GM12874 (cell line): Measurements from ENCODE around the gene PCDH15.

ENCODE experiments used
- CTCF ChIP-seq: IDR thresholded peaks from 2 replicates; pipeline ENCODE4 v1.5.1; 2011; ENCODE audit warnings: low read depth, mild to moderate bottlenecking, control low read depth, low read length, moderate library complexity; ENCODE audit not compliant: insufficient read depth

The PCDH15 gene

DNA sequence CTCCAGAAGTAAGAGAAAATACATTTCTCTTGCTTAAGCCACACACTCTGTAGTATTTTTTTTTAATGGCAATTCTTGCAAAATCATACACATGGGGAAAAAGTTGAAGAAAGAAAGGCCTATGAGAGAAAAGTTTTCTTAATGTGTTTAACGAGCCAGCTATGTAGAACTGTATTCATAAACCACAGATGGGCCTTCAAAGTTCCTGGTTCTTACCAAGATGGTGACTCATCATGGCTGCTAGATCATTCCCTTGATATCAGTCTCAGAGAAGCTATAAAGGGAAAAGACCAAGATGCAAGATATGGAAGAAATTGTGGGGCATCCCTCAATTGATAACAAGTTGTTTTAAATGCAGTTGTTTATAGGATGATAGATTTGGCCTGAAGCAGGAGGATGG, 1035.7 kb downstream of the PCDH15 start:
- no peak for TF ChIP-seq CTCF

- TF ChIP-seq CTCF: no peak
Measured at GRCh38 chr10:53754596-53755250, 1046.3 kb downstream of the PCDH15 start.
